HCT116 (cell line): Measurements from ENCODE around the gene MOB2. TPM values are rescaled to one million over a fixed set of nuclear protein-coding genes. Genes with fewer than 3 reads are reported as not detected.

ENCODE experiments used
- ATAC-seq: fragments of 200-7000 bp; cut with Tn5 transposase; 2 replicates; pipeline ENCODE4 v1.9.1; 2020; ENCODE audit warnings: mild to moderate bottlenecking, moderate library complexity
- BruUV-seq: library from RNA; stranded (reverse); fragments of 400-500 nt; replicated peaks from 2 replicates; lab custom pipeline; 2021; lab: Mats Ljungman, UMichigan
- CTCF ChIA-PET: fragments of 300-600 bp; sonication (Branson Sonifier 250); formaldehyde crosslinking; loops from one replicate; lab custom pipeline; 2021; ENCODE audit warnings: antibody characterized with exemption; lab: Charles Lee
- POLR2A ChIA-PET: fragments of 300-600, 350-600 bp; sonication (Branson Sonifier 250); formaldehyde crosslinking; loops from one replicate; lab custom pipeline; 2021; ENCODE audit warnings: antibody characterized with exemption; lab: Charles Lee
- RAD21 ChIA-PET, 2 experiments: fragments of 300-600 bp; sonication (Branson Sonifier 250); formaldehyde crosslinking; loops; one replicate each; lab custom pipeline; 2023; ENCODE audit warnings: low total read pairs in 2 of 2; ENCODE audit not compliant: uncharacterized antibody in 2 of 2, unreplicated experiment in 2 of 2, low non-redundant PET in 1 of 2; lab: Charles Lee
- DNase-seq: peaks from one replicate; pipeline ENCODE4 v3.0.0-alpha.2; 2010; ENCODE audit warnings: low read depth, low spot score
- H2AFZ ChIP-seq: fragments of 200-600 bp; shearing (Covaris generic), sonication (generic); 2 replicates; pipeline ENCODE4 v1.6.1; 2017; ENCODE audit warnings: low read depth, mixed run types, mixed read lengths, antibody characterized with exemption, low read length; ENCODE audit not compliant: poor library complexity, severe bottlenecking
- H3K27ac ChIP-seq: 2 replicates; pipeline ENCODE4 v1.5.1; 2012; ENCODE audit warnings: low read depth, low read length
- H3K27me3 ChIP-seq: fragments of 200-600 bp; sonication (generic); 2 replicates; pipeline ENCODE4 v1.6.1; 2016; ENCODE audit warnings: mixed run types, low read length, mixed read lengths; ENCODE audit not compliant: insufficient read depth
- H3K36me3 ChIP-seq, 2 experiments: fragments of 200-500 bp in 1 of 2; fragments of 200-600 bp in 1 of 2; sonication (Bioruptor generic) in 1 of 2; sonication (generic) in 1 of 2; 2 replicates each; pipeline versions ENCODE4 v1.5.1 to v1.6.1; 2014 to 2016; ENCODE audit warnings: low read length in 2 of 2, inconsistent platforms in 1 of 2, mixed read lengths in 1 of 2, mixed run types in 1 of 2; ENCODE audit not compliant: insufficient read depth in 2 of 2, control insufficient read depth in 1 of 2
- H3K4me1 ChIP-seq, 2 experiments: fragments of 200-600 bp in 1 of 2; sonication (generic) in 1 of 2; 2 replicates each; pipeline versions ENCODE4 v1.5.1 to v1.6.1; 2012 to 2017; ENCODE audit warnings: low read length in 2 of 2, inconsistent platforms in 1 of 2, mild to moderate bottlenecking in 1 of 2, mixed read lengths in 1 of 2, mixed run types in 1 of 2, moderate library complexity in 1 of 2; ENCODE audit not compliant: insufficient read depth in 2 of 2, control insufficient read depth in 1 of 2
- H3K4me2 ChIP-seq: fragments of 200-600 bp; sonication (generic); 2 replicates; pipeline ENCODE4 v1.6.1; 2017; ENCODE audit warnings: mixed run types, low read length, mixed read lengths
- H3K4me3 ChIP-seq, 2 experiments: fragments of 200-600 bp in 1 of 2; sonication (generic) in 1 of 2; replicated peaks in 1 of 2; 2 replicates each; pipeline ENCODE4 v1.5.1; 2011 to 2016; ENCODE audit warnings: low read length in 2 of 2, control low read depth in 1 of 2, low read depth in 1 of 2, mild to moderate bottlenecking in 1 of 2, mixed read lengths in 1 of 2, mixed run types in 1 of 2
- H3K79me2 ChIP-seq: fragments of 200-600 bp; sonication (generic); 2 replicates; pipeline ENCODE4 v1.6.1; 2017; ENCODE audit warnings: mild to moderate bottlenecking, mixed run types, low read length, moderate library complexity, mixed read lengths; ENCODE audit not compliant: insufficient read depth
- H3K9ac ChIP-seq: fragments of 200-600 bp; sonication (generic); 2 replicates; pipeline ENCODE4 v1.6.1; 2016; ENCODE audit warnings: low read length, mixed read lengths
- H3K9me2 ChIP-seq: fragments of 200-600 bp; sonication (generic), shearing (Covaris generic); 2 replicates; pipeline ENCODE4 v1.6.1; 2017; ENCODE audit warnings: mixed run types, mild to moderate bottlenecking, moderate library complexity; ENCODE audit not compliant: insufficient read depth
- H3K9me3 ChIP-seq, 2 experiments: fragments of 200-500 bp in 1 of 2; fragments of 200-600 bp in 1 of 2; sonication (Bioruptor generic) in 1 of 2; sonication (generic) in 1 of 2; 2 replicates each; pipeline ENCODE4 v1.6.1; 2014 to 2017; ENCODE audit warnings: low read length in 2 of 2, mixed read lengths in 2 of 2, inconsistent platforms in 1 of 2, low read depth in 1 of 2, mild to moderate bottlenecking in 1 of 2, mixed run types in 1 of 2, moderate library complexity in 1 of 2; ENCODE audit not compliant: control insufficient read depth in 1 of 2, insufficient read depth in 1 of 2
- H4K20me1 ChIP-seq: fragments of 200-600 bp; sonication (generic), shearing (Covaris generic); 2 replicates; pipeline ENCODE4 v1.6.1; 2017; ENCODE audit warnings: mixed run types, mild to moderate bottlenecking, moderate library complexity; ENCODE audit not compliant: insufficient read depth
- CBX3 ChIP-seq: IDR thresholded peaks from 2 replicates; pipeline ENCODE4 v1.6.1; 2012; ENCODE audit warnings: low read depth
- CEBPB ChIP-seq: IDR thresholded peaks from 2 replicates; pipeline ENCODE4 v1.6.1; 2012; ENCODE audit warnings: low read depth
- EGR1 ChIP-seq: IDR thresholded peaks from 2 replicates; pipeline ENCODE4 v1.6.1; 2012; ENCODE audit warnings: low read depth
- ELF1 ChIP-seq: IDR thresholded peaks from 2 replicates; pipeline ENCODE4 v1.6.1; 2012; ENCODE audit warnings: low read depth, borderline replicate concordance
- EZH2phosphoT487 ChIP-seq: fragments of 200-600 bp; IDR thresholded peaks from 2 replicates; pipeline ENCODE4 v1.6.1; 2018; ENCODE audit warnings: antibody characterized with exemption, borderline replicate concordance
- POLR2AphosphoS5 ChIP-seq: IDR thresholded peaks from 2 replicates; pipeline ENCODE4 v1.6.1; 2011; ENCODE audit warnings: mild to moderate bottlenecking, low read depth, low read length, moderate library complexity
- SIN3A ChIP-seq: IDR thresholded peaks from 2 replicates; pipeline ENCODE4 v1.6.1; 2012; ENCODE audit warnings: low read depth
- TCF7L2 ChIP-seq: IDR thresholded peaks from 2 replicates; pipeline ENCODE4 v1.7.0; 2011; ENCODE audit warnings: borderline replicate concordance, inconsistent platforms; ENCODE audit not compliant: insufficient read depth, insufficient read length; ENCODE audit errors: extremely low read depth
- YY1 ChIP-seq: IDR thresholded peaks from 2 replicates; pipeline ENCODE4 v1.6.1; 2011; ENCODE audit warnings: low read length, low read depth, moderate library complexity, mild to moderate bottlenecking; ENCODE audit not compliant: insufficient replicate concordance; ENCODE audit errors: extremely low read depth
- ZBTB33 ChIP-seq: IDR thresholded peaks from 2 replicates; pipeline ENCODE4 v1.6.1; 2011; ENCODE audit warnings: mild to moderate bottlenecking, low read length, moderate library complexity; ENCODE audit not compliant: insufficient replicate concordance; ENCODE audit errors: extremely low read depth
- ZFX ChIP-seq: fragments of 450-650 bp; IDR thresholded peaks from 2 replicates; pipeline ENCODE4 v1.6.1; 2017
- ZNF274 ChIP-seq: fragments of 200-500 bp; sonication (Bioruptor generic); IDR thresholded peaks from 2 replicates; pipeline ENCODE4 v1.6.1; 2014; ENCODE audit warnings: mild to moderate bottlenecking, low read depth, low read length, inconsistent platforms
- intact Hi-C: fragments of 100-400 bp; cut with micrococcal nuclease; formaldehyde crosslinking; loops from 2 replicates; pipeline ENCODE4 v1.10.0; 2022
- total RNA-seq: library from RNA; stranded (reverse); gene quantifications from one replicate; pipeline ENCODE4 v1.2.1, GENCODE V29; 2021; ENCODE audit not compliant: unreplicated experiment
- TF ChIP-seq, protein P1 (sequence below): IDR thresholded peaks from 2 replicates; pipeline ENCODE4 v1.6.1; 2012

MOB2 gene
- total RNA-seq, 1 experiment from 2014 or later, result 25.7 TPM

- no peak for TF ChIP-seq ZFX
- TF ChIP-seq SIN3A, result no peak
- TF ChIP-seq, all 23 proteins: peak for 0
Measured at GRCh38 chr11:1444321-1444720, 42.3 kb downstream of the MOB2 start (continued).

DNA sequence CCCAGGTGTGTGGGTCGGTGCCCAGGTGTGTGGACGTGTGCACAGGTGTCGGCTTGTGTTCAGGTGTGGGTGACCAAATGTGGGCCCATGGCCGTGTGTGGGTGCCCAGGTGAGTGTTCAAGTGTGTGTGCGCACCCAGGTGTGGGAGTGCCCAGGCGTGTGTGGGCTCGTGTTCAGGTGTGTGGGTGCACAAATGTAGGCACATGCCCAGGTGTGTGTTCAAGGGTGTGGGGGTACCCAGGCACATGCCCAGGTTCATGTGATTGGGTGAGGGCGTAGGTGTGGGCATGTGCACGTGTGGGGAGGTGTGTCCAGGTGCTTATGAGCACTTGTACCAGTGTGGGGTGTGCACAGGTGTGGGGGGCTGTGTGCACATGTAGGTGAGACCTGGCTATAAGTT lies 42.8 kb downstream of the MOB2 start:
- Histone ChIP-seq H3K36me3 (no peaks in the 10 kb centered on the region), H3K27ac (no peak overlapping the region), H3K4me3 (no peak overlapping the region), H3K9me3 (no peaks in the 10 kb centered on the region), H2AFZ (no peak overlapping the region), H3K79me2 (no peaks in the 10 kb centered on the region), H3K27me3 (no peaks in the 10 kb centered on the region), H4K20me1 (no peaks in the 10 kb centered on the region), H3K4me2 (no peak overlapping the region), H3K9me2 (no peaks in the 10 kb centered on the region), H3K4me1 (no peaks in the 10 kb centered on the region), H3K9ac (no peak overlapping the region)
- no TSS peak for BruUV-seq
- ChIA-PET POLR2A (no interaction called here), CTCF (no interaction called here), RAD21 (no interaction called here)
- TF ChIP-seq ELF1, result no peak
- TF ChIP-seq CBX3, result no peak
- TF ChIP-seq, protein P1, sequence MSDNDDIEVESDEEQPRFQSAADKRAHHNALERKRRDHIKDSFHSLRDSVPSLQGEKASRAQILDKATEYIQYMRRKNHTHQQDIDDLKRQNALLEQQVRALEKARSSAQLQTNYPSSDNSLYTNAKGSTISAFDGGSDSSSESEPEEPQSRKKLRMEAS, result no peak
- TF ChIP-seq CEBPB, result no peak
- TF ChIP-seq EZH2phosphoT487, result no peak
- no peak for TF ChIP-seq EGR1
- no peak for TF ChIP-seq ZFX
- TF ChIP-seq POLR2AphosphoS5, result no peak
- TF ChIP-seq ZNF274, result no peak
- no peak for TF ChIP-seq TCF7L2
- no peak for TF ChIP-seq YY1
- TF ChIP-seq ZBTB33, result no peak
- intact Hi-C loops, result no loop called here
- DNase-seq (no peak), ATAC-seq (no peak)
